Left lung (tissue), 10 donors: ENCODE data around the gene TMEM91. TPM values are rescaled to one million over a fixed set of nuclear protein-coding genes. Genes with fewer than 3 reads are reported as not detected.

Experiments used
- ATAC-seq: fragments of 200-7000 bp; cut with Tn5 transposase; one replicate; pipeline ENCODE4 v1.9.1; 2020; ENCODE audit warnings: moderate library complexity
- DNase-seq, 4 donors: peaks; one replicate each; pipeline ENCODE4 v3.0.0-alpha.2; 2013 to 2020
- H3K27ac ChIP-seq, 2 donors: fragments of 200-600 bp; sonication (generic) in 1 of 2; one replicate each; pipeline versions ENCODE4 v1.5.0 to v1.8.0; 2020 to 2021
- H3K27me3 ChIP-seq, 2 donors: fragments of 200-600 bp; sonication (generic) in 1 of 2; one replicate each; pipeline versions ENCODE4 v1.5.0 to v1.8.0; 2020 to 2021
- H3K36me3 ChIP-seq, 2 donors: fragments of 200-600 bp; sonication (generic) in 1 of 2; one replicate each; pipeline versions ENCODE4 v1.5.0 to v1.8.0; 2020 to 2021
- H3K4me1 ChIP-seq, 2 donors: fragments of 200-600 bp; one replicate each; pipeline ENCODE4 v1.8.0; 2021
- H3K4me3 ChIP-seq, 2 donors: fragments of 200-600 bp; sonication (generic) in 1 of 2; one replicate each; pipeline versions ENCODE4 v1.5.0 to v1.8.0; 2020 to 2021; ENCODE audit warnings: mild to moderate bottlenecking in 1 of 2
- H3K9me3 ChIP-seq, 2 donors: fragments of 200-600 bp; sonication (generic) in 1 of 2; one replicate each; pipeline versions ENCODE4 v1.5.0 to v1.8.0; 2020 to 2021
- intact Hi-C, 2 donors: fragments of 100-400 bp; cut with DNase I; formaldehyde crosslinking; loops; one replicate each; pipeline versions ENCODE4 v1.11.2 to v1.14.2; 2022
- polyA plus RNA-seq, 6 donors: library from polyadenylated mRNA; unstranded; fragments of 120-200 nt; gene quantifications; one replicate each; pipeline ENCODE4 v1.2.1, GENCODE V29; 2013; ENCODE audit not compliant: insufficient read length in 6 of 6
- total RNA-seq, 2 donors: library from RNA; stranded (reverse); fragmentation: NEBNext Ultra II Directional; extraction: Animal tissue kit (Norgen Biotek cat#: 25700); gene quantifications; one replicate each; pipeline ENCODE4 v1.2.1, GENCODE V29; 2021
- TF ChIP-seq, protein P1 (sequence below), 2 donors: fragments of 200-600 bp; sonication (generic) in 1 of 2; IDR thresholded peaks; one replicate each; pipeline versions ENCODE4 v1.5.0 to v1.8.0; 2021; ENCODE audit warnings: antibody characterized with exemption in 2 of 2
- donor health status: DM: no; HTN: yes; CAD: no.
- donor health status: DM: no; HTN: no; CAD: no.

The TMEM91 gene
- total and polyA plus RNA-seq, 8 donors, result 10.1 to 22.0 (median 17.1) TPM

DNA sequence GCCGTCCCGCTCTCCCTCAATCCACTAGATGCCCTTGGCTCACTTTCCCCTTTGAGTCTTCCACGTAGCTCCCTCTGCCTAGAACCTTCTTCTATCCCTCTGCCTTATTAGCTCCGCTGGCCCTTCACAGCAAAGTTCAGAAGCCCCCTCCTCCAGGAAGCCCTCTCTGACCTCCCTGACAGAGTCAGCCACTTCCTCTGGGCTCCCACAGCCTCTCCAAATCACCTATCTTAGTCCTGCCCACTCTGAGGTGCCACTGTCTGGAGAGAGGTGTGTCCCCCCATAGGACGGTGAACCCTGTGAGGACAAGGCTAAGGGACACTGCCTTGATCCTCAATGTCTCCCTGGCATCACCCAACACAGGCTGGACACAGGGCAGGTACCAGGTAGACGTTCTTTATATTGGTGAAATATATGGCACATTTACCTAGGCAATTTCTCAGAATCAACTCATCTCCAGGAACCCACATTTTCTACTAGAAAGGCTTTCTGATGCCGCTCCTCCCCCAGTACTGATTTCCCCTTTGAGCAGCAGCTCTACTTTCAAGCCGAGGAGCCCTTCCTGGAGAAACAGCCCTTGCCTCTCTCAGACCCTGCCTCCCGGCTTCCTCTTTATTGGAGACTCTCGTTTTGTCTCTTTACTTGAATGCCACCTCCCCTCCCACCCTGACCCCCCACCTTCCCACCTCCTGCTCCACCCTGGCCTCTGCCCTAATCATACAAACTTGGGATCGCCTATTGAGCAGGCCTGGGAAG lies 19.2 kb upstream of the TMEM91 start:
- no peaks in the 10 kb centered on the region for H3K36me3 ChIP-seq
- H3K27ac ChIP-seq, result peak overlapping the region in 1 of 2 donors; percentile 41
- intact Hi-C loops, result no loop called here
- TF ChIP-seq, protein P1, sequence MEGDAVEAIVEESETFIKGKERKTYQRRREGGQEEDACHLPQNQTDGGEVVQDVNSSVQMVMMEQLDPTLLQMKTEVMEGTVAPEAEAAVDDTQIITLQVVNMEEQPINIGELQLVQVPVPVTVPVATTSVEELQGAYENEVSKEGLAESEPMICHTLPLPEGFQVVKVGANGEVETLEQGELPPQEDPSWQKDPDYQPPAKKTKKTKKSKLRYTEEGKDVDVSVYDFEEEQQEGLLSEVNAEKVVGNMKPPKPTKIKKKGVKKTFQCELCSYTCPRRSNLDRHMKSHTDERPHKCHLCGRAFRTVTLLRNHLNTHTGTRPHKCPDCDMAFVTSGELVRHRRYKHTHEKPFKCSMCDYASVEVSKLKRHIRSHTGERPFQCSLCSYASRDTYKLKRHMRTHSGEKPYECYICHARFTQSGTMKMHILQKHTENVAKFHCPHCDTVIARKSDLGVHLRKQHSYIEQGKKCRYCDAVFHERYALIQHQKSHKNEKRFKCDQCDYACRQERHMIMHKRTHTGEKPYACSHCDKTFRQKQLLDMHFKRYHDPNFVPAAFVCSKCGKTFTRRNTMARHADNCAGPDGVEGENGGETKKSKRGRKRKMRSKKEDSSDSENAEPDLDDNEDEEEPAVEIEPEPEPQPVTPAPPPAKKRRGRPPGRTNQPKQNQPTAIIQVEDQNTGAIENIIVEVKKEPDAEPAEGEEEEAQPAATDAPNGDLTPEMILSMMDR (IDR thresholded peaks at IDR 0.05), result no peak
- H3K9me3 ChIP-seq, result no peaks in the 10 kb centered on the region
- ATAC-seq (no peak), DNase-seq (no peak)
- H3K4me1 ChIP-seq, result peaks cover 0 to 50% of the 10 kb centered on the region in 2 donors
- H3K4me3 ChIP-seq, result no peak overlapping the region
- H3K27me3 ChIP-seq, result no peaks in the 10 kb centered on the region

DNA sequence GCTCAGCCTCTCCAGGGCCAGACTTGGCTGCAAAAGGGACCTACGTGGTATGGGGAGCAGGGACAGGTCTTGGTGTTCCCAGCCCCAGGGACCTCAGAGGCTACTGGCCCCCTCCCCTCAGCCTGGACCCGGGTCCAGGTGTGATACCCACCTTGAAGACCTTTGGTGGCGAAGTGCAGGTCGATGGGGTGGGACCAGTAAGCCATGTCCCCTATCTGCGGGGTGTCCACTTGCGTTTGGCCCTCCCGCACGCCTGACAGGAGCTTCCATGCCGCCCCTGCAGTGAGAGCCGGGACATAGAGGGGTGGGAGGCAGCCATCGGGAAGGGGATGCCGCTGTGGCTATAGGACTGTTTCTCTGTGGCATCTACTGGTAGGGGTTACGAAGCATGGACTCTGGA lies 18.6 kb upstream of the TMEM91 start:
- H3K36me3 ChIP-seq, result no peaks in the 10 kb centered on the region
- TF ChIP-seq, protein P1 (IDR thresholded peaks at IDR 0.05), result no peak
- H3K4me3 ChIP-seq, result no peak overlapping the region
- H3K27ac ChIP-seq, result peak overlapping the region in 1 of 2 donors; percentile 41
- intact Hi-C loops, result no loop called here
- peaks cover under 1 to 56% of the 10 kb centered on the region in 2 donors for H3K4me1 ChIP-seq
- DNase-seq (no peak), ATAC-seq (no peak)
- no peaks in the 10 kb centered on the region for H3K9me3 ChIP-seq
- H3K27me3 ChIP-seq, result no peaks in the 10 kb centered on the region

DNA sequence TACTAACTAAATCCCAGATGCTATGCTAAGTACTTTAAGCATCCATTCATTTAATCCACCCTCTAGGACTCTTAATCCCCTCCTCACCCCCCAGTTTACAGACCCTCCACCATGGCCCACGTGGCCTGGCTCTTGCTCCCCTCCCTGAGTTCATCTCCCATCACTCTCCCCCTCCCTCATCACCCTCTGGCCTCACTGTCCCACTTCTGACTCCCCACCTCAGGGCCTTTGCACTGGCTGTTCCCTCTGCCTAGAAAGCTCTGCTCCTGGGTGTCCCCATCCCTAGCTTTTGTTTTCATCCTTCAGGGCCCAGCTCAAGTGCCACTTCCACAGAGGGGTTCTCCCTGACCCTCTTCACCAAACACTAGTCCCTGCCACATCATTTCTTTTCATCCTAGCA lies 16.6 kb upstream of the TMEM91 start:
- no peak for ATAC-seq
- no peaks in the 10 kb centered on the region for H3K36me3 ChIP-seq
- H3K27ac ChIP-seq, result no peak overlapping the region
- no peak overlapping the region for H3K4me3 ChIP-seq
- TF ChIP-seq, protein P1 (IDR thresholded peaks at IDR 0.05), result no peak
- no peaks in the 10 kb centered on the region for H3K9me3 ChIP-seq
- no peak for DNase-seq
- H3K4me1 ChIP-seq, result peaks cover 7 to 59% of the 10 kb centered on the region in 2 donors
- intact Hi-C loops, result no loop called here
- H3K27me3 ChIP-seq, result no peaks in the 10 kb centered on the region

DNA sequence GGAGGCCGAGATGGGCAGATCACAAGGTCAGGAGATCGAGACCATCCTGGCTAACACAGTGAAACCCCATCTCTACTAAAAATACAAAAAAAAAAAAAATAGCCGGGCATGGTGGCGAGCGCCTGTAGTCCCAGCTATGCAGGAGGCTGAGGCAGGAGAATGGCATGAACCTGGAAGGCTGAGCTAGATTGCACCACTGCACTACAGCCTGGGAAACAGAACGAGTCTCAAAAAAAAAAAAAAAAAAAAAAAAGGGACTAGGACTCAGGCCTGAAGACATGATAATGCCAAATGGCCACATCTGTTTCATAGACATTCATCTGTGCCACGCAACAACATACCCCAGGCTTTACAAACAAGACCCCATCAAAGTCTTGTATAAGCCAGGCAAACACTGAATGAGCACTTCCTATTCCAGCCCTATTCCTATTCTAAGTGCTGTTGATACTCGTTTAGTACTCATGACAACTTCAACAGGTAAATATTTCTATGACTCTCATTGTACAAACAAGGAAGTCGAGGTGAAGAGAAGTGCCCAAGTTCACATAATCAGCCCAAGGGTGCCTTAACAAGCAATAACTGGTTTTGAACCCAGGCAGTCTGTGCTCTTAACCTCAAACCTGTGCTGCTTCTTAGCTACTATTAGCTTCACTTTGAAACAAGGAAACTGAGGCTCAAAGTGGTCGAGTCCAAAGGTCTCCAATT lies 14.0 kb upstream of the TMEM91 start:
- Histone ChIP-seq H3K9me3 (no peaks in the 10 kb centered on the region), H3K27me3 (no peaks in the 10 kb centered on the region), H3K4me3 (no peak overlapping the region), H3K36me3 (no peaks in the 10 kb centered on the region), H3K27ac (peak overlapping the region; percentile 98 to 99), H3K4me1 (peaks cover 12 to 58% of the 10 kb centered on the region in 2 donors)
- TF ChIP-seq, protein P1 (IDR thresholded peaks at IDR 0.05), result no peak
- peak; percentile 43 for ATAC-seq
- DNase-seq, result no peak
- intact Hi-C loops, result no loop called here

DNA sequence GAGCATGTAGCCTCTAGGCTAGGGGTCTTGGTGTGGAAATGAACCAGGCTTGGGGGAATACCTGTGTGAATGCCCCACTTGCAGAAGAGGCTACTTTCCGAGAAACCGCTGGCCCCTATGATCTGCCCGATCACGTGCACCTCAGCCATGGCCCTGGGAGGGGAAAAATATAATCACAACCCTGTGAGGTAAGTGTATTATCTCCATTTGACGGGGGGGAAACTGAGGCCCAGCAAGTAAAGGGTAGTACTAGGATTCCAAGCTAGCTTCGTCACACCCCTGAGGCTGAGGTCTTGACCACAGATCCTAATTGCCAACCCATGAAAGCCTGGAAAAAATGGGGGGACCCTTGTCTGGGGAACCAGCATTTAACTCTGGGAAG lies 13.0 kb upstream of the TMEM91 start:
- no peaks in the 10 kb centered on the region for H3K36me3 ChIP-seq
- no peaks in the 10 kb centered on the region for H3K27me3 ChIP-seq
- peak overlapping the region; percentile 98 to 99 for H3K27ac ChIP-seq
- ATAC-seq (no peak), DNase-seq (peak in 1 of 4 donors; percentile 39)
- intact Hi-C loops, result no loop called here
- peak overlapping the region; percentile 53 to 58 for H3K4me3 ChIP-seq
- TF ChIP-seq, protein P1 (IDR thresholded peaks at IDR 0.05), result no peak
- no peaks in the 10 kb centered on the region for H3K9me3 ChIP-seq
- peaks cover 17 to 59% of the 10 kb centered on the region in 2 donors for H3K4me1 ChIP-seq
